Neuron (in vitro differentiated cells): ENCODE measurements around the gene FOXP2.

Experiments used
- H2AFZ ChIP-seq: one replicate; pipeline ENCODE4 v1.6.1; 2013; ENCODE audit warnings: low read depth, mild to moderate bottlenecking, inconsistent platforms, low read length, moderate library complexity
- H3K27me3 ChIP-seq: one replicate; pipeline ENCODE4 v1.6.1; 2013; ENCODE audit warnings: low read length; ENCODE audit not compliant: insufficient read depth
- H3K36me3 ChIP-seq: one replicate; pipeline ENCODE4 v1.6.1; 2013; ENCODE audit warnings: low read length; ENCODE audit not compliant: insufficient read depth
- H3K4me1 ChIP-seq: one replicate; pipeline ENCODE4 v1.6.1; 2013; ENCODE audit warnings: low read length; ENCODE audit not compliant: insufficient read depth
- H3K4me3 ChIP-seq: 2 replicates; pipeline ENCODE4 v1.5.1; 2013; ENCODE audit warnings: mild to moderate bottlenecking, low read length, moderate library complexity
- H3K9me3 ChIP-seq: one replicate; pipeline ENCODE4 v1.6.1; 2013; ENCODE audit warnings: low read length

The FOXP2 gene

DNA sequence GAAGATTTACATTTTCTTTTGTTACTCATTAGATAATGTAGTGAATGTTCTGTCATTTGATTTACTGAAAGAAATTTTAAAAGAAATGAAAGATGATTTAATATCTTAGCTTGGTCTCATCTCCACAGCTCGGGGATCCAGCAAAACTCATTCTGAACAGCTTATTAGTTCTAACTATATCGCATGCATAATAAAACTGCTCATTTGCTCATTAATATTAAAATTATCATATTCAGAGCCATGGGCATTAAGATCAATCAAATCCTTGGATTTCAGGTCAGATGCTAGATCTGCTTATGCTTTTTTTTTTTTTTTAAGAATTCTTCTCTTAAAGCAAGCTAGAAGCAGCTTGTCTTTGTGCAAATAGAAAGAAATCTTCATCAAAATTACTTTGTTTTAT lies 246.1 kb downstream of the FOXP2 start:
- Histone ChIP-seq H3K27me3 (no peaks in the 10 kb centered on the region), H2AFZ (no peak overlapping the region), H3K36me3 (peaks cover 8% of the 10 kb centered on the region), H3K4me1 (peaks cover 19% of the 10 kb centered on the region), H3K4me3 (no peak overlapping the region), H3K9me3 (no peaks in the 10 kb centered on the region)

DNA sequence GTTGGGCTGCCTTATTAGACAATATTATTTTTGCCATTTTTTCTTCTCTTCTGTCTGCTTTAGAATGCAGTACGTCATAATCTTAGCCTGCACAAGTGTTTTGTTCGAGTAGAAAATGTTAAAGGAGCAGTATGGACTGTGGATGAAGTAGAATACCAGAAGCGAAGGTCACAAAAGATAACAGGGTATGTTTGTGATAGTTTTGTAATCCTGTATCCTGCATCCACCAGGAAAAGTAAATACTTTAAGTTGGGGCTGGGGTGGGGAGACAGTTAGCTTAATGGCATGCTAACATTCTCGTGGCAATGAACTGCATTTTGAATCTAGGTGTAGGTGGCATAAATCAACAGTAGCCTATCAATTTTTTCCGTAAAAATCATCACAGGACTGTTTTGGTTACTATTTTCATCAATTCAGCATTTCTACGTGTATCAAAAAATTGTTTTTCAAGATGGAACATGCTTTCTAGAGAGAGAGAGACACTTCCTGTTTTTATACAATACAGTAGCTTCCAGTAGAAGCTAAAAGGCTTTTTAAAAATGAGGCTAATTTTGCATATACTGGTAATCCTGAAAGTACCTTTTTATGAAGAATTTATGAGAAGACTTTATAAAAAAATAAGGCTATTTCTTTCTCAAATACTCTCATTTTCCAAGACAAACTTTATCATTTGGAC lies 247.5 kb downstream of the FOXP2 start:
- Histone ChIP-seq H2AFZ (no peak overlapping the region), H3K9me3 (peaks cover under 1% of the 10 kb centered on the region), H3K4me3 (no peak overlapping the region), H3K27me3 (no peaks in the 10 kb centered on the region), H3K4me1 (peaks cover 19% of the 10 kb centered on the region), H3K36me3 (peaks cover 13% of the 10 kb centered on the region)

DNA sequence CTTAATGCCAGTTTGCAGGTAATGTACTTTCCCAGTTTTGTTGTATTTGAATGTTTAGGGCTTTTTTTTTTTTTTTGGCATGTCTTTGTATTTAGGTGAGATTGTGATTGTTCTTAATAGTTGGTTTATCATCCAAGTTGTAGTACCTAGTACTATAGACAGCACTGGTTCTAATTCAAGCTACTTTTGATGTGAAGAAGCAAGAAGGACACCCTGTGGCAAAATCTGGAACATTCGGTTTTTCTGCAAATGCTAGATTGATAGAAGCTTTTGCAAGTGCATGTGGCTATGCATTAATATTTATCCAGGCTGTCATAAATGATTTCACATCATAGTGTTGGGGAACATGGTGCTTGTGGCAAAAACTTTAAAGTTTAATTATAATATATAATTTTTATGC lies 248.9 kb downstream of the FOXP2 start:
- Histone ChIP-seq H3K4me1 (peaks cover 19% of the 10 kb centered on the region), H2AFZ (no peak overlapping the region), H3K9me3 (peaks cover 2% of the 10 kb centered on the region), H3K27me3 (no peaks in the 10 kb centered on the region), H3K4me3 (no peak overlapping the region), H3K36me3 (peaks cover 6% of the 10 kb centered on the region)

DNA sequence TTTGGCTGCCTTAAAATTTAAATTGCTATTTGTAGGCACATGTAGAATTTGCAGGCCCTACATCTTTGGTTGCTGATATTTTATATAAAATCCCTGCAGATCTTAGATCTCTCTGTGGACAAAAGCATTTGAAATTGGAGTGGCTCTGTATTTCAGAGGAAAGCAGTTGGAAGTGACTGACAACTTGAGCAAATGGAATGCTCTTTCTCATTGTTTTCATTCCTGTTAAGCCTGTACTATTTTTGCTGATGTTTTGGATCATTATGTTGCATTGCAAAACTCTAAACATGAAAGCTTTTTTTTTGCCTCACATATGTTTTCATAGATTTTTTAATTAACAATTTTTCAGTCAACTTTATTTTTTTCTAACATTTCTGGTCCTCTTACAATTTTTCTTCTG lies 256.1 kb downstream of the FOXP2 start:
- H3K4me1 ChIP-seq, result peaks cover 10% of the 10 kb centered on the region
- H3K9me3 ChIP-seq, result peaks cover 2% of the 10 kb centered on the region
- no peak overlapping the region for H3K4me3 ChIP-seq
- no peaks in the 10 kb centered on the region for H3K27me3 ChIP-seq
- peaks cover 5% of the 10 kb centered on the region for H3K36me3 ChIP-seq
- H2AFZ ChIP-seq, result no peak overlapping the region

DNA sequence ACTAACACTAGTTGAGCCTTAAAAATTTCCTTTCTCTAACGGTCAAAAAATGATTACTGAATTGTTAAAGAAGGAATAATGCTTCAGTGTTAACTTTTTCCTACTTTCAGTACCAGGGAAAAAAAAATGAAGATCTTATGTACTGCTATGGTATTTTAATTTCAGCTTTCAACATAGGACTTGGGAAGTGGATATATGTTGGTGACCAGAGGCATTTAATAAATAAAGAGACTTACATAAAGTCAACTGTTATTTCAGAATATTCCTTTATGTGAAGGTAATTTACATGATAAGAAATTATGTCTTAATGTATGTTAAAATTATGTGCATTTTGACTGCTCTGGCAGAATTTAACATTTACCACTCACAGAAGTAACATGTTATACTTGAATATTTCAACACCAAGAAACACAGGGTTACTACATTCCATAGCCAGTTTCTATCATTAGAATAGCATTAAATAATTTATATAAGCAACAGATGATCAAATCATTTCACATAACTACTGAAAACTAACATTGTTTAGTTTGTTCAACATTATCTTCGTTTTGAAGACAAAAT lies 257.0 kb downstream of the FOXP2 start:
- Histone ChIP-seq H3K4me3 (no peak overlapping the region), H3K9me3 (peaks cover 2% of the 10 kb centered on the region), H2AFZ (no peak overlapping the region), H3K4me1 (peaks cover 10% of the 10 kb centered on the region), H3K36me3 (peaks cover 3% of the 10 kb centered on the region), H3K27me3 (no peaks in the 10 kb centered on the region)

DNA sequence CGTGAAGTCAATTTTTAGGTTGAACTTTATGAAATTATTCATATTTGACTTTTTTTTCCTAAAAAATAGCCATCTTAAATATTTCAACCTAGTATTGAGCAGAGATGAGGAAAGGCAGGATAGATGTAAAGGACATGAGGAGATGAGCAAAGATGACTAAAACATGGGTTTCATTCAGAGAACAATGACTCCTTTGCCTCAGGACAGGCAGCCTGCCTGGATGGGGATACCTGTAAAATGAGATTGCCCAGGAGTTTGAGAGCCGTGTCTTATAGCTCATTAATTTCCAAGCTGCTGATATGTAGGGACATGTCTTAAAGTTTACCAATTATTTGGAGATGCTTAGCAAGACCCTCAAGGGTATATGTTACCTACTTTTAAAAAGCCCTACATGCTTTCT lies 263.5 kb downstream of the FOXP2 start:
- H3K36me3 ChIP-seq, result no peaks in the 10 kb centered on the region
- no peak overlapping the region for H3K4me3 ChIP-seq
- no peaks in the 10 kb centered on the region for H3K9me3 ChIP-seq
- no peaks in the 10 kb centered on the region for H3K27me3 ChIP-seq
- no peak overlapping the region for H2AFZ ChIP-seq
- no peaks in the 10 kb centered on the region for H3K4me1 ChIP-seq

DNA sequence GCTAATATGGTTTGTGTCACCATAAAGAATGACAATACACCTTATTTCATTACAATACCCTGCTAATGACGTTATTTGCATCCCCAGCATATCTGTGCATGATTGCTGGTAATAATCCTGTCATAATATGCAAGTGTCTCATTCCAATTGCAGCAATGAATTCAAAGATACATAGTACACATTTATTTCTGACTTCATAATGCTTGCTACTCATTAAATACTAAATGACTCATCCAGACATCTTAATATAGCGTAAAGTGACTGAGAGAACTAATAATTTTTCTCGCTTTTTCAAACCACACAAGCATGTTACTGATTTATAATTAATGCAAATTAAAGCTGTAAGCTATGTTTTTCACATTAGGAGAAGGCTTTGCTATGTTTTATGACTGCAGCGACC lies 272.6 kb downstream of the FOXP2 start:
- Histone ChIP-seq H3K4me3 (no peak overlapping the region), H3K27me3 (no peaks in the 10 kb centered on the region), H3K9me3 (no peaks in the 10 kb centered on the region), H3K4me1 (peaks cover 8% of the 10 kb centered on the region), H2AFZ (no peak overlapping the region), H3K36me3 (peaks cover 15% of the 10 kb centered on the region)

- H3K4me1 ChIP-seq, result peaks cover 8% of the 10 kb centered on the region
- peaks cover 15% of the 10 kb centered on the region for H3K36me3 ChIP-seq
- H3K4me3 ChIP-seq, result no peak overlapping the region
- no peaks in the 10 kb centered on the region for H3K9me3 ChIP-seq
- no peak overlapping the region for H2AFZ ChIP-seq
- H3K27me3 ChIP-seq, result no peaks in the 10 kb centered on the region
Measured at GRCh38 chr7:114688443-114689055, 273.9 kb downstream of the FOXP2 start.

- Histone ChIP-seq H3K4me3 (no peak overlapping the region), H3K27me3 (no peaks in the 10 kb centered on the region), H3K4me1 (peaks cover 8% of the 10 kb centered on the region), H3K36me3 (peaks cover 15% of the 10 kb centered on the region), H3K9me3 (no peaks in the 10 kb centered on the region), H2AFZ (no peak overlapping the region)
Measured at GRCh38 chr7:114689406-114689805, 274.8 kb downstream of the FOXP2 start.

DNA sequence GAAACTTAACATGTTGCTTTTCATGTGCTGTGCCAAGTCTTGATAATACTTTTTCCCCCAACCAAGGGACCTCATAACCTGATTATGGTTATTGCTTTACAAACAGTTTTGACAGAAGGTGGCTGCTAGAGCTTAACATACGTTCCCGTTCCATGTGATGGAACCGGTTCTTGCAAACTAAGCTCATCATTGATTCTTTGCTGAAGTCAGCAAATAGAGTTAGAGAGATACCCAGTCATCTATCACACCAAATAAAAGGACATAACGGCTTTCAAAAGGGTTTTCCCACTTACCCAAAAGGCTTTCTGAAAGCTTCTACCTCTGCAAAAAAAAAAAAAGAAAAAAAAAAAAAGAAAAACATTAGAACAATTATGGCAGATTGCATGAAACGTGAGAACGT lies 277.0 kb downstream of the FOXP2 start:
- Histone ChIP-seq H2AFZ (no peak overlapping the region), H3K4me3 (no peak overlapping the region), H3K36me3 (peaks cover 15% of the 10 kb centered on the region), H3K27me3 (no peaks in the 10 kb centered on the region), H3K4me1 (peaks cover 8% of the 10 kb centered on the region), H3K9me3 (no peaks in the 10 kb centered on the region)

GRCh38 chr7:114695182-114695581 lies 280.6 kb downstream of the FOXP2 start:
- Histone ChIP-seq H3K27me3 (no peaks in the 10 kb centered on the region), H2AFZ (no peak overlapping the region), H3K4me3 (no peak overlapping the region), H3K4me1 (no peaks in the 10 kb centered on the region), H3K9me3 (no peaks in the 10 kb centered on the region), H3K36me3 (peaks cover 7% of the 10 kb centered on the region)

DNA sequence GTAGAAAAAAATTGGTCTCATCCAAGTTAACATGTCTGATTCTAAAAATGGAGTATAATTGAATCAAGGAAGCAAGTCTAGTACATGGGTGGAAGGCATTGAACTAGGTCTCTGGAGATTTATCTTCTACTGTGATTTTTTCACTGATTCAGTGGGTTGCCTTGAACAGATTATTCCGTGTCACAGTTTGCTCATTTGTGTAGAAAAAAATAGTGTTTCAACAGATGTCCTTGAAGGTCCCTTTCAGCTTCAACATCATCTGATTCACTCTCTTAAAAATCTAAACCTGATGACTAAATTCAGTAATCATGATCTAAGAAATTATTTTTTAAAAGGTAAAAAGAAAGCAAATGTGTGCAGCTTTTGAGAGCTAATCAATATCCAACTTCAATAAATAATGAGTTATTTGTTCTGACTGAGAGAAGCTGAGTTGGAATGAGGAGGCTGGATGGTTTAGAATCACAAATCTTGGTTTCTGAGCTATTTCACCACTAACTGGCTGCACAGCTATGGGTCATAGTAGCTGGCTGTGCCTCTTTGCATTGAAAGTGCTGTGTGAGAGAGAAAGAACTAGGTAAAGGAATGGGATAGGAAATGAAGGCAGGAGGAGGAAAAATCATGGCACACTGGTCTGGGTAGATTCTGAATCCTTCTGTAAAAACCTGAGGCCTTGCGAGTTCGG lies 285.8 kb downstream of the FOXP2 start:
- Histone ChIP-seq H3K4me3 (no peak overlapping the region), H3K27me3 (no peaks in the 10 kb centered on the region), H3K4me1 (no peaks in the 10 kb centered on the region), H3K9me3 (no peaks in the 10 kb centered on the region), H3K36me3 (no peaks in the 10 kb centered on the region), H2AFZ (no peak overlapping the region)

- no peaks in the 10 kb centered on the region for H3K27me3 ChIP-seq
- no peak overlapping the region for H3K4me3 ChIP-seq
- H3K36me3 ChIP-seq, result no peaks in the 10 kb centered on the region
- no peaks in the 10 kb centered on the region for H3K9me3 ChIP-seq
- H2AFZ ChIP-seq, result no peak overlapping the region
- peaks cover 2% of the 10 kb centered on the region for H3K4me1 ChIP-seq
Measured at GRCh38 chr7:114703677-114704076, 289.1 kb downstream of the FOXP2 start.
